ENCODE measurements around the gene SP3.

The SP3 gene

GRCh38 chr2:173996766-173997165 is 31.6 kb upstream of the SP3 start:
- DNase-seq (ENCODE audit: low read depth) = no peak

GRCh38 chr2:173993459-173993858 is 28.3 kb upstream of the SP3 start:
- no peak for DNase-seq (ENCODE audit: low read depth)

GRCh38 chr2:173991856-173992588 is 26.8 kb upstream of the SP3 start:
- no peak for DNase-seq (ENCODE audit: low read depth)

DNA sequence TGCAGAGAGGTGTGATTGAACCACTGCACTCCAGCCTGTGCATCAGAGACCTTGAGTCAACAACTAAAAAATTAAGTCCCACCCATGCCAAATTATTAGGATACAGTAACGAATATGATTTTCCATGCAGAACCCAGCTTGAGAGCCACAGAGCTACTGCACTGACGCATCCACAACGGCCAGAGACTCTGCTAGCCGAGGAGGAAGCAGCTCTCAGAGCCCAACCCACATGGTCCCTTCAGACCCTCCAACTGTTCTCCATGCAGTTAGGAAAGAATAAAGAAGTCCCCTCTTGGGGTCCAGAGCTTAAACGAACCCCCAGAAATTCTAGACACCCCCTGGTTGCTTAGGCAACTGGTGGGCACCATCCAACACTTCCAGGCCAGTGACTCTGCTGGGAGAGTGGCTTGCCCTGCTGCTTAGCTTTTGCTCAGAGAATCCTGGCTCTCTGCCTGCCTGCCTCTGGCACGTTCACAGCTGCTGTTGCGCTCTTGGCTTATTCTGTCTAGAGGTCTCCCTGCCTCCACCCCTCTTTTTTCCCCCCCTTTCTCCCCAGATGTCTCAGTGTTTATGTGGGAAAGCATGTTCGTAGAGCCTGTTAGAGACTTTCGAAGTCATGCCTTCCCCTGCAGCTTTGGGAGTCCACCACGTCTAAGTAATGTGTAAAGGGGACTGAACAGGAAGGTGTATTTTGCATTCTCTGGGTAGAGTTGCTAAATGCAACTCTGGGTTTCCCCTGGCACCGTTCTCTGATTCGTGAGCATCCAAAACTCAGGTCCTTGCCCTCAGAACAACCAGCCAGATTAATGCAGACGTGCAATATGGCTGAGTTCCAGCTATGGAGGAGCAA is 26.0 kb upstream of the SP3 start:
- no peak for DNase-seq (ENCODE audit: low read depth)

- DNase-seq (ENCODE audit: low read depth) = no peak
These were observed 25.1 kb upstream of the SP3 start for GRCh38 chr2:173990245-173990644.

DNA sequence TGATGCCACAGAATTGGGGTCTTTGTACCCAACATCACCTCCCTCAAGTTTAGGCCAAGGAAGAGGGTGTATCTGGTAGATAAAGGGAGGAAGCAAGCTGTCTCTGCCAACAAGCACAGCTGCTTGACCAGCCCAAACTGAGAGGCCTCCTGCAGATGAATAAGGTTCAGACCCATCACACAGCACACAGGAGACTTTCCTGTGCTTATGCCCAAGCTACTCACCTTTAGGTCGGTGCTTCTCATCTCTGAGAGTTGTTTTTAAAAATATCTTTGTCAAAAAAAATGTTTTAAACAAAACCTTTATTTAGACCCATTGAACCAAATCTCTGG is 24.7 kb upstream of the SP3 start:
- DNase-seq (ENCODE audit: low read depth) = no peak

DNA sequence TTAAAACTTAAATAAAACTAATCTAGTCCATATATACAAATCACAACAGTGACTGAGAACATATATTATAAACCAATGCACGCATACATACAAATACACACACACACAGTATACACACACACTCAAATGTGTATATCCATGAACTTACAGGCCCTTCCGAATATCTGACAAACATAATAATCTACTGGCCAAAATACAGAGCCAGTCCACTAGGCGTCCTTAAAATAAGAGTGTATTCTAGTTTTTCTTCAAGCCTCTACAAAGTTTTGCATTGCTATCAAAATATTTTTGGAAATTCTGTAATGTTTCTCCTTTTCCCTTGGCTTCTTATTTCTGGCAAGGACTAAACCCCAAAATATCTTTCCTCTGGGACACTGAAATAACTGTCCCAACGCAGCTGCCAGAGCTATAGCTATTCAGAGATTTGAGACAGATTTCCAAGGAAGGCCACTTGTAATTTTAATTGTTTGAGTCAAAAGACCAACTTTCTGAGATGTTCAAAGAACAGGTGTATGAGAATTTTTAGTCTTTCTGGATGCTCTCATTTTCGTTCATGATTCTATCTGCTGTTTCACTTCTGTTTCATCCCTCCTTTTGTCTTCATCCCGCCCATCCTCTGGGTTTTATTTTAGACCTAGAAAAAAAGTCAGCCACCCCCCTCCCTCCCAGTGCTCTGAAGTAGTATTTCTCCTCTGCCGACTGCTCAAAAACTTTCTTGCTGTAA is 24.1 kb upstream of the SP3 start:
- DNase-seq (ENCODE audit: low read depth) = no peak

DNA sequence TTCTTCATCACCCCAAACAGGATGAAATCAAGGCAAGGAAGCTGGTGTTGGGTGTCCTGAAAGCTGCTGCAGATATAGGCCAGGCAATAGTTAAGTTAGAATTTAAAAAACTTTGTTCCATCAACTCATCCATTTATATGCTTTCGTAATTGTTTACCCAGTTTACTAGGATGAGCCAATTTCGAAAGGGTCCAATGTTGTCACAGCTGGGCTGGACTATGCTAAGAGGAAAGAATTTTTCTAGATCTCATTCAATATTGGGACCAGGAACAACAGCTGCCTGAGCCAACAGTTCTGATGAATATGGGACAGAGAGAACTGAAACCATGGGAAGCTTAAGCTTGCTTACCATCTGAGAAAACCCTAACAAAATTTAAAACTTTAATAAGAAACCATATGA is 21.6 kb upstream of the SP3 start:
- no peak for DNase-seq (ENCODE audit: low read depth)

GRCh38 chr2:173985605-173985992 is 20.4 kb upstream of the SP3 start:
- no peak for DNase-seq (ENCODE audit: low read depth)

GRCh38 chr2:173984866-173985604 is 19.9 kb upstream of the SP3 start:
- DNase-seq (ENCODE audit: low read depth) = no peak

GRCh38 chr2:173983391-173983871 is 18.3 kb upstream of the SP3 start:
- DNase-seq (ENCODE audit: low read depth) = no peak

- DNase-seq (ENCODE audit: low read depth) = no peak
These were observed 17.7 kb upstream of the SP3 start for GRCh38 chr2:173982918-173983317.

DNA sequence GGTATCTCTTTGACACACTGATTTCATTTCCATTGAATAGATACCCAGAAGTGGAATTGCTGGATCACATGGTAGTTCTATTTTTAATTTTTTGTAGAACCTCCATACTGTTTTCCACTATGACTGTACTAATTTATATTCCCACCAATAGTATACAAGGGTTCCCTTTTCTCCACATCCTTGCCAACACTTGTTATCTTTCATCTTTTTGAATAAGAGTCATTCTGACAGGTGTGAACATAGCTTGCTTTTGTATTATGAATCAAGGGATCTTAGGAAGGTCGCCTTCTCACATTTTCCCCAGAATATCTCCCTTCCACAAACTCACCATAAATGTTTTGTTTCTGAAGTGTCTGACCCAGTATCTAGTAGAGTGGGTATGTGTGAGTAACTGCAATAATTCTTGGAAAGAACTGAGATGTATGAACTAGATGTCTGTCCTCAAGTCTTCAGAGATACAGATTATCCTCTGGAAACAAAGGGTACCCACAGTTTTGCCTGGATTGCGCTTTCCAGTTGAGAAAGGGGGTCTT is 17.1 kb upstream of the SP3 start:
- no peak for DNase-seq (ENCODE audit: low read depth)

DNA sequence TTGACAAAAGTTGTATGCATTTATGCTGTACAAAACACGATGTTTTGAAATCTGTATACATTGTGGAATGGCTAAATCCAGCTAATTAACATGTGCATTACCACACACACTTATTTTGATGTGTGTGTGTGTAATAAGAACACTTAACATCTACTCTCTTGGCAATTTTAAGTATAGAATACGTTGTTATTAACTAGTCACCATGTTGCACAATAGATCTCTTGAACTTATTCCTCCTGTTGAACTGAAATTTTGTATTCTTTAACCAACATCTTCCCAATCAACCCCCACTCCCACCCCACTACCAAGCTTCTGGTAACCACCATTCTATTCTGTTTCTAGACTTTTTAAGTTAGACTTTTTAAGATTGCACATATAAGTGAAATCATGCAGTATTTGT is 16.3 kb upstream of the SP3 start:
- DNase-seq (ENCODE audit: low read depth) = no peak

DNA sequence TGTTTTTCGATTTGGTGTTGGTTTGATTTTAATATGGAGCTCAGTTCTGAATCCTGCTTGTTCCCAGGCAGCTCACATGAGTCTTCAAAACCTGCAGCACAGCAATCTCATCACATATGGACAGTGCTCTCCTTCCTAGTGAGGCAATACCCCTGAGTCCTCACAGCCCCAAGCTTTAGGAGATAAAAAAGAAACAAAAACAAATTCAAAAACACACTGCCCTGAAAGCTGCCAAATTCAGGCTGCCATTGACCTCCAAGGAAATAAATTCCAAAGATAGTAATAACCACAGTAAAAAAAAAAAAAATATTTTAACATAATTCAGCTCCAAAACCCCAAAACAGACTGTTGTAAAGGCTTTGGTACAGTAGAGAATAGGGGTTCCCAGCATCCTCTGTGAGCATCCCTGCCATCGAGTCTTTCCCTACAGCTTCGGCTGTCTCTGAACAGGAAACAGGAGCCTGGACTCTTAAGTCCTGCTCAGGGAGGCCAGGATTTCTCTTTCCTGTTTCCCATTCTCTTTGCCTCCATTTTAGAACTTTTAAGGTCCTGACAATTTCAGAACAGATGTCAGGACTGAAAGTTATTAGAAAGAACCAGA is 14.7 kb upstream of the SP3 start:
- no peak for DNase-seq (ENCODE audit: low read depth)

DNA sequence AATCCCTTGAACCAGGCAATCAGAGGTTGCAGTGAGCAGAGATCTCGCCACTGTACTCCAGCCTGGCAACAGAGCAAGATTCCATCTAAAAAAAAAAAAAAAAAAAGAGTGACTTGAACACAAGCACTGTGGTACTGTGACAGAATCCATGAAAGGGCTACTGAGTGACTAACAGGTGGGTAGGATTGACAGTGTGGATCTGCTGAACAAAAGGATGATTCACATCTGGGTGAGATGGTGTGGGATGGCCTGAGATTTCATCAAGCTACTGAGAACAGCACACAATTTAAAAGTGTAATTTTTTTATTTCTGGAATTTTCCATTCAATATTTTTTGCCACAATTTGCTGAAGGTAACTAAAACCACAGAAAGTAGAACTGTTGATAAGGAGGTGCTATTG is 13.3 kb upstream of the SP3 start:
- no peak for DNase-seq (ENCODE audit: low read depth)

DNA sequence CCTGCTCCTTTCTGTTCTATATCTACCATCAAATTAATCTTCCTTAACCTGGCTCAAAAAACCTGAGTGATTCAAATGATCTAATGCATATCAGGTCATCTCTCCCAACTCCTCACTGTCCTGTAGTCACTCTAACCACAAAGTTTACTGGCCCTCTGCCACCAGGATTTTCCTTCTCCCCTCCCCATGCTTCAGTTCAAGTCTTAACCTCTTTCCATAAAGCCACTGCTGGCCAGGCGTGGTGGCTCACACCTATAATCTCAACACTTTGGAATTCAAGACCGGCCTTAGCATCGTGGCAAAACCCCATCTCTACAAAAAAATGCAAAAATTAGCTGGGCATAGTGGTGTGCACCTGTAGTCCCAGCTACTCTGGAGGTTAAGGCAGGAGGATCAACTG is 7.5 kb upstream of the SP3 start:
- DNase-seq (ENCODE audit: low read depth) = no peak

DNA sequence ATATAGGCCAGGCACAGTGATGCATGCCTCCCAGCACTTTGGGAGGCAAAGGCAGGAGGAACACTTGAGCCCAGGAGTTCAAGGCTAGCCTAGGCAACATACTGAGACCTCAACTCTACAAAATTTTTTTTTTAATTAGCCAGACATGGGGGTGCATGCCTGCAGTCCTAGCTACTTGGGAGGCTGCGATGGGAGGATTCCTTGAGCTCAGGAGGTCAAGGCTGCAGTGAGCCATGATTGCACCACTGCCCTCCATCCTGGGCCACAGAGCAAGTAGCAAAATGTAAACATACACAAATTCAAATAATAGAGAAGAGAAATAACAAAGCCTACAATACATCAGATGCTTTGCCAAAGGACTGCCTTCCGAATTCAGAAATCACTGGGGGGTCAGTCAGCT is 7.0 kb upstream of the SP3 start:
- no peak for DNase-seq (ENCODE audit: low read depth)

DNA sequence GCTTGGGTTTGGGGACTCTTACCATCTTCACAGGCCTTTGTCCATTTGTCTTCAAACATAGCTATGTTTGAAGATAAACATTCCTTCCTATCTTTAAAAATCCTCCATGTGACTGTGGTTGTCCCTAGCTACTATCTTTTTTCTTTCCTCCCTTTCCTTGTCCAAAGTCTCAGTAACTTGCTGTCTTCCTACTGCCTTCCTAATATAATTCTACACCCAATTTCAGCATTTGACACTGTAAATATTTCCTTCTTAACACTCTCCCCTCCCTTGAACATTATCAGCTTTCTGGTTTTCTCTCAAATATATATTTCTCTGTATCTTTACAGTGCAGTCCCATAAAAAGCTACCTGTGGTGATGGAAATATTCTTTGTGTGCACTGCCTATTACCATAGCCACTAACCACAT is 5.3 kb upstream of the SP3 start:
- no peak for DNase-seq (ENCODE audit: low read depth)

GRCh38 chr2:173969886-173970285 is 4.7 kb upstream of the SP3 start:
- no peak for DNase-seq (ENCODE audit: low read depth)

DNA sequence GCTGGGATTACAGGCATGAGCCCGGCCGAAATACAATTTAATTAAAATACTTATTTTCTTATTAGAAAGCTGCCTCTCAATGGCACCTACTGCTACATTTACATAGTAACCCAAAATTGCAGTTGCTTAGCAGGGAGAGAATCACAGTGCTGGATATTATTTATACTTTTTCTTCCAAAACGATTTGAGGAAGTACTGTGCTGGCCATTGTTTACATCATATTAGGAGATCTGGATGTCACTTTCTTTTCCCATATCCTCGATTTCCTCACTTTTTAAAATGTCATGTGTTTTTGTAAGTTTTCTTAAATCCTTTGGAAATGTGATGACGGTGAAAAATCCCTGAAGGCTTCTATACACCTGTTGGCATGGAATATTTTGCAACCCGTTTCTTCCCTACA is 3.4 kb upstream of the SP3 start:
- no peak for DNase-seq (ENCODE audit: low read depth)

Data from T-helper 22 cell (primary cell).